Hepatocyte (in vitro differentiated cells): ENCODE results near the gene SNRPE.

Experiments used
- CTCF ChIP-seq: fragments of 200-600 bp; sonication (generic); IDR thresholded peaks from 2 replicates; pipeline ENCODE4 v1.5.1; 2016; ENCODE audit warnings: antibody characterized with exemption, mild to moderate bottlenecking; ENCODE audit not compliant: poor library complexity
- EZH2 ChIP-seq: fragments of 200-600 bp; sonication (generic); IDR thresholded peaks from 2 replicates; pipeline ENCODE4 v1.6.1; 2016; ENCODE audit warnings: antibody characterized with exemption, mild to moderate bottlenecking, borderline replicate concordance

- TF ChIP-seq CTCF (no peak), EZH2 (no peak)
Measured at GRCh38 chr1:203867802-203868201, 6.4 kb downstream of the SNRPE start.
